Activated CD4-positive, alpha-beta T cell treated with anti-CD3 and anti-CD28 coated beads for 36 hours (primary cell): ENCODE measurements around the gene RPL7A. TPM values are rescaled to one million over a fixed set of nuclear protein-coding genes. Genes with fewer than 3 reads are reported as not detected.

Experiments
- ATAC-seq: fragments of 200-7000 bp; cut with Tn5 transposase; one replicate; pipeline ENCODE4 v1.10.0; 2021; ENCODE audit warnings: mild to moderate bottlenecking, moderate library complexity
- CTCF ChIA-PET: fragments of 350-600 bp; sonication (Branson Sonifier 250); formaldehyde crosslinking; loops from one replicate; lab custom pipeline; 2021; ENCODE audit warnings: antibody characterized with exemption; lab: Charles Lee
- POLR2A ChIA-PET: fragments of 350-600 bp; sonication (Branson Sonifier 250); formaldehyde crosslinking; loops from one replicate; lab custom pipeline; 2021; ENCODE audit warnings: antibody characterized with exemption, inconsistent platforms; lab: Charles Lee
- DNase-seq: peaks from one replicate; pipeline ENCODE4 v3.0.0-alpha.2; 2020
- H3K27ac Mint-ChIP-seq: one replicate; pipeline ENCODE4 v1.8.0; 2021; ENCODE audit warnings: mixed read lengths
- H3K27me3 Mint-ChIP-seq: one replicate; pipeline ENCODE4 v1.8.0; 2021; ENCODE audit warnings: mixed read lengths
- H3K36me3 Mint-ChIP-seq: one replicate; pipeline ENCODE4 v1.8.0; 2021; ENCODE audit warnings: low read depth, mixed read lengths
- H3K4me1 Mint-ChIP-seq: one replicate; pipeline ENCODE4 v1.8.0; 2021; ENCODE audit warnings: mixed read lengths
- H3K4me3 Mint-ChIP-seq: one replicate; pipeline ENCODE4 v1.8.0; 2021; ENCODE audit warnings: mild to moderate bottlenecking, moderate library complexity, mixed read lengths
- H3K9me3 Mint-ChIP-seq: one replicate; pipeline ENCODE4 v1.8.0; 2021; ENCODE audit warnings: low read depth, mixed read lengths
- intact Hi-C, 2 experiments: fragments of 100-400 bp; cut with DNase I in 1 of 2; cut with micrococcal nuclease in 1 of 2; formaldehyde crosslinking; loops; one replicate each; pipeline versions ENCODE4 v1.14.2 to v1.15.1; 2022 to 2024; cut with DNase I, micrococcal nuclease
- total RNA-seq, 2 experiments: library from RNA; stranded (reverse); gene quantifications; one replicate each; pipeline ENCODE4 v1.2.3, GENCODE V29; 2021

The RPL7A gene
- total RNA-seq, 2 experiments from 2014 or later: 3,179 to 3,246 TPM

- ChIA-PET CTCF (interaction anchor here (0.6 to 2.1 kb wide), 5 partner anchors 30 to 104 kb away, joined by 3 to 10 read pairs (median 3); partner anchors contain the start of gene STKLD1), POLR2A (interaction anchor here (1.5 kb wide), 1 partner anchor 9 kb away, joined by 7 read pairs; no protein-coding TSS in a partner anchor)
- DNase-seq (no peak), ATAC-seq (no peak)
- intact Hi-C loops: loop anchor here in 1 of 2 experiments (10.0 kb wide), 1 partner anchor 986 kb away; the partner anchor contains the start of gene SETX
- peaks cover 39% of the 10 kb centered on the region for H3K36me3 Mint-ChIP-seq
- no peaks in the 10 kb centered on the region for H3K9me3 Mint-ChIP-seq
- peaks cover 6% of the 10 kb centered on the region for H3K4me1 Mint-ChIP-seq
- no peak overlapping the region for H3K4me3 Mint-ChIP-seq
- no peaks in the 10 kb centered on the region for H3K27me3 Mint-ChIP-seq
- H3K27ac Mint-ChIP-seq: no peak overlapping the region
Observed at GRCh38 chr9:133340916-133341315, 7.1 kb upstream of the RPL7A start.

GRCh38 chr9:133341369-133342068 lies 6.5 kb upstream of the RPL7A start:
- Mint-ChIP-seq H3K36me3 (peaks cover 43% of the 10 kb centered on the region), H3K9me3 (no peaks in the 10 kb centered on the region), H3K4me1 (peaks cover 10% of the 10 kb centered on the region), H3K27me3 (no peaks in the 10 kb centered on the region), H3K4me3 (no peak overlapping the region), H3K27ac (no peak overlapping the region)
- POLR2A ChIA-PET: interaction anchor here (1.5 kb wide), 1 partner anchor 9 kb away, joined by 7 read pairs; no protein-coding TSS in a partner anchor
- CTCF ChIA-PET: interaction anchor here (0.7 to 2.1 kb wide), 7 partner anchors 12 to 598 kb away, joined by 3 to 11 read pairs (median 3); no protein-coding TSS in a partner anchor
- DNase-seq: no peak
- intact Hi-C loops: loop anchor here in 1 of 2 experiments (10.0 kb wide), 1 partner anchor 987 kb away; the partner anchor contains the start of gene SETX
- no peak for ATAC-seq

GRCh38 chr9:133342069-133342406 lies 6.0 kb upstream of the RPL7A start:
- Mint-ChIP-seq H3K36me3 (peaks cover 49% of the 10 kb centered on the region), H3K4me3 (no peak overlapping the region), H3K27ac (peak overlapping the region; percentile 58), H3K27me3 (no peaks in the 10 kb centered on the region), H3K9me3 (no peaks in the 10 kb centered on the region), H3K4me1 (peaks cover 14% of the 10 kb centered on the region)
- POLR2A ChIA-PET: no interaction called here
- CTCF ChIA-PET: interaction anchor here (0.7 to 1.7 kb wide), 6 partner anchors 11 to 597 kb away, joined by 3 to 11 read pairs (median 3); no protein-coding TSS in a partner anchor
- peak; percentile 38 for ATAC-seq
- intact Hi-C loops: loop anchor here in 1 of 2 experiments (10.0 kb wide), 1 partner anchor 987 kb away; the partner anchor contains the start of gene SETX
- no peak for DNase-seq

- ChIA-PET CTCF (interaction anchor here (1.1 to 1.7 kb wide), 3 partner anchors 11 to 30 kb away, joined by 3 to 11 read pairs (median 5); no protein-coding TSS in a partner anchor), POLR2A (no interaction called here)
- Mint-ChIP-seq H3K4me3 (no peak overlapping the region), H3K9me3 (no peaks in the 10 kb centered on the region), H3K27me3 (no peaks in the 10 kb centered on the region), H3K27ac (no peak overlapping the region), H3K4me1 (peaks cover 15% of the 10 kb centered on the region), H3K36me3 (peaks cover 51% of the 10 kb centered on the region)
- DNase-seq: no peak
- intact Hi-C loops: loop anchor here in 1 of 2 experiments (10.0 kb wide), 1 partner anchor 988 kb away; the partner anchor contains the start of gene SETX
- ATAC-seq: no peak
Observed at GRCh38 chr9:133342570-133342969, 5.4 kb upstream of the RPL7A start.

GRCh38 chr9:133344071-133344470 lies 3.9 kb upstream of the RPL7A start:
- H3K27ac Mint-ChIP-seq: no peak overlapping the region
- ATAC-seq: no peak

GRCh38 chr9:133344979-133345378 lies 3.0 kb upstream of the RPL7A start:
- ChIA-PET CTCF (no interaction called here), POLR2A (no interaction called here)
- Mint-ChIP-seq H3K4me3 (no peak overlapping the region), H3K4me1 (peaks cover 25% of the 10 kb centered on the region), H3K9me3 (no peaks in the 10 kb centered on the region), H3K36me3 (peaks cover 62% of the 10 kb centered on the region), H3K27me3 (no peaks in the 10 kb centered on the region), H3K27ac (no peak overlapping the region)
- ATAC-seq (no peak), DNase-seq (no peak)
- intact Hi-C loops: loop anchor here (5.0 to 10.0 kb wide), 4 partner anchors 72 to 990 kb away; partner anchors contain the start of genes BRD3 (in 1 of the 2), REXO4 (in 1 of the 2), SETX (in 1 of the 2) and WDR5 (in 1 of the 2)

More at GRCh38 chr9:133344071-133344470, 3.9 kb upstream of the RPL7A start:
- H3K4me3 Mint-ChIP-seq: no peak overlapping the region
- H3K9me3 Mint-ChIP-seq: no peaks in the 10 kb centered on the region
- no peaks in the 10 kb centered on the region for H3K27me3 Mint-ChIP-seq
- ChIA-PET POLR2A (no interaction called here), CTCF (interaction anchor here (0.5 to 0.9 kb wide), 2 partner anchors 11 to 161 kb away, joined by 3 to 6 read pairs; no protein-coding TSS in a partner anchor)
- peaks cover 16% of the 10 kb centered on the region for H3K4me1 Mint-ChIP-seq
- peaks cover 62% of the 10 kb centered on the region for H3K36me3 Mint-ChIP-seq
- no peak for DNase-seq
- intact Hi-C loops: loop anchor here in 1 of 2 experiments (10.0 kb wide), 1 partner anchor 989 kb away; the partner anchor contains the start of gene SETX

- peaks cover 62% of the 10 kb centered on the region for H3K36me3 Mint-ChIP-seq
- H3K27ac Mint-ChIP-seq: no peak overlapping the region
- ChIA-PET CTCF (interaction anchor here (1.1 kb wide), 1 partner anchor 17 kb away, joined by 3 read pairs; no protein-coding TSS in a partner anchor), POLR2A (interaction anchor here (13.3 kb wide), 1 partner anchor 25 kb away, joined by 287 read pairs; no protein-coding TSS in a partner anchor)
- no peaks in the 10 kb centered on the region for H3K9me3 Mint-ChIP-seq
- peaks cover 31% of the 10 kb centered on the region for H3K4me1 Mint-ChIP-seq
- ATAC-seq (no peak), DNase-seq (no peak)
- intact Hi-C loops: loop anchor here (5.0 to 10.0 kb wide), 4 partner anchors 72 to 991 kb away; partner anchors contain the start of genes BRD3 (in 1 of the 2), REXO4 (in 1 of the 2), SETX (in 1 of the 2) and WDR5 (in 1 of the 2)
- no peak overlapping the region for H3K4me3 Mint-ChIP-seq
- H3K27me3 Mint-ChIP-seq: no peaks in the 10 kb centered on the region
Observed at GRCh38 chr9:133345596-133345995, 2.4 kb upstream of the RPL7A start.

- no peak for DNase-seq
- peaks cover 67% of the 10 kb centered on the region for H3K36me3 Mint-ChIP-seq
- H3K9me3 Mint-ChIP-seq: no peaks in the 10 kb centered on the region
- H3K4me1 Mint-ChIP-seq: peaks cover 34% of the 10 kb centered on the region
- intact Hi-C loops: loop anchor here (5.0 to 10.0 kb wide), 4 partner anchors 71 to 991 kb away; partner anchors contain the start of genes BRD3 (in 1 of the 2), REXO4 (in 1 of the 2), SETX (in 1 of the 2) and WDR5 (in 1 of the 2)
- no peak for ATAC-seq
- ChIA-PET CTCF (interaction anchor here (1.0 to 1.1 kb wide), 2 partner anchors 16 to 159 kb away, joined by 3 read pairs; no protein-coding TSS in a partner anchor), POLR2A (interaction anchor here (13.3 kb wide), 1 partner anchor 25 kb away, joined by 287 read pairs; no protein-coding TSS in a partner anchor)
- H3K4me3 Mint-ChIP-seq: peak overlapping the region; percentile 97
- H3K27me3 Mint-ChIP-seq: no peaks in the 10 kb centered on the region
- H3K27ac Mint-ChIP-seq: peak overlapping the region; percentile 91
Observed at GRCh38 chr9:133346021-133346785, 1.8 kb upstream of the RPL7A start.

- H3K4me1 Mint-ChIP-seq: peaks cover 34% of the 10 kb centered on the region
- intact Hi-C loops: loop anchor here (1.0 to 10.0 kb wide), 6 partner anchors 11 to 993 kb away; partner anchors contain the start of genes REXO4 (in 2 of the 2), BRD3 (in 1 of the 2), SETX (in 1 of the 2) and SURF6 (in 1 of the 2)
- ATAC-seq (peak; percentile 40), DNase-seq (peak; percentile 65)
- peaks cover 76% of the 10 kb centered on the region for H3K36me3 Mint-ChIP-seq
- no peaks in the 10 kb centered on the region for H3K9me3 Mint-ChIP-seq
- ChIA-PET POLR2A (interaction anchor here (0.6 to 13.3 kb wide), 8 partner anchors 9 to 29 kb away, joined by 3 to 287 read pairs (median 3); partner anchors contain the start of genes STKLD1, SURF1 and SURF2), CTCF (interaction anchor here (0.7 to 1.1 kb wide), 3 partner anchors 8 to 24 kb away, joined by 3 to 7 read pairs (median 3); no protein-coding TSS in a partner anchor)
- peak overlapping the region; percentile 97 for H3K27ac Mint-ChIP-seq
- no peaks in the 10 kb centered on the region for H3K27me3 Mint-ChIP-seq
- peak overlapping the region; percentile 97 for H3K4me3 Mint-ChIP-seq
Observed at GRCh38 chr9:133347515-133347984, 468 bp upstream of the RPL7A start.
